ENCODE measurements around the gene UBP1. TPM values are rescaled to one million over a fixed set of nuclear protein-coding genes. Genes with fewer than 3 reads are reported as not detected.
"Not testable (repeated sequence)": the region's sequence is repeated elsewhere in the genome, so short reads cannot be mapped to it uniquely, and the experiment has no call there.

The UBP1 gene
- total RNA-seq, 1 donor from 2014 or later, result 57.6 TPM

DNA sequence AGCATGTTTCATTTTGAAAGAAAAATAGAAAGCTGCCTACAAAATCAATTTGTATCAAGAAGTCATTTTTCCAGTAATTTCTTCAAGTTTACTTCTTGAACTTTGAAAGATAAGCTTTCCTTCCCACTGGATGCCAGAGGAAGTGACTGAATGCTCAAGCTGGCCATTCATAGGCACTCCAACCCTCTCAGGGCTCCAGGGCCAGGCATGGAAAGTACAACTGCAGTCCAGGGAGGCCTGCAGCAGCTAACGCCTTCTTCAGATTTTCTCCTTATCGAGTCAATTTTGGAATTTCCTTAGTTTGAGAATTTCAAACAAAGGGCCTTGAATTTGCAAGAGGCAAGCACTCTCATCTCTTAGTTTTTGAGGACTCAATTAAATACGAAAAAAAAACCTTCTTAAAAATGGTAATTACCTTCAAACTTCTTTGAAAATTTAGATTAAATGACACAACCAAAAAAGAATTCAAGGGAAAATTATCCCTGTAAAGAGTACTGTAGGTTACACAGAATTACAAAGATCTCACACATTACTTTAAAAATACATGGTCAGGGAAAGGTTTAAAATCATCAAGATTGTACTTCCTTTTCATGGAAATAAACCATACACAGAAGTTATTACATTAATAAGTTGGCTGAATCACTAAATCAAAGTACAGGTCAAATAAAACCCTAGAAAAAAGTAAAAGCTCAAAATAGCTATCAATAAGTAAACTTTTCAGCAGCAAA is 2.5 kb downstream of the UBP1 start:
- peak; percentile 38 for DNase-seq

- DNase-seq, result no peak
These were observed 6.4 kb downstream of the UBP1 start for GRCh38 chr3:33433843-33434242.

DNA sequence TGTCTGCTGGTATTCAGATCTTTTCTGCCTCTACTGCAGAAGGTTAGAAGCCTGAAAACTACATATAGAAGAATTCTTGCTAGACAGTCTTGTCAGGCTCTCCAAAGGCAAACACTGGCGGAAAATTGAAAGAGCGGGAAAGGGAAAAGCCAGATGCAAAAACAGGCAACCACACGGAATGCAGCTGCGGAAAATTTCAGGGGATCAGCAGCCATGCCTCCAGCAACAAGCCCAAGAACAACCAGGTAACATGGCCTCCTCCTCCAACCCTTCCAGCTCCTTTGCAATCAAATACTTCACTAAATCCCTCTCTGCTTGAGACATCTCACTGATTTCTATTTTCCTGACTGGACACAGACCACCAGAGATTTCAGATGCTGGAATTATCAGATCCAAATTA is 9.6 kb downstream of the UBP1 start:
- DNase-seq, result no peak

GRCh38 chr3:33430061-33430460 is 10.1 kb downstream of the UBP1 start:
- DNase-seq, result no peak

DNA sequence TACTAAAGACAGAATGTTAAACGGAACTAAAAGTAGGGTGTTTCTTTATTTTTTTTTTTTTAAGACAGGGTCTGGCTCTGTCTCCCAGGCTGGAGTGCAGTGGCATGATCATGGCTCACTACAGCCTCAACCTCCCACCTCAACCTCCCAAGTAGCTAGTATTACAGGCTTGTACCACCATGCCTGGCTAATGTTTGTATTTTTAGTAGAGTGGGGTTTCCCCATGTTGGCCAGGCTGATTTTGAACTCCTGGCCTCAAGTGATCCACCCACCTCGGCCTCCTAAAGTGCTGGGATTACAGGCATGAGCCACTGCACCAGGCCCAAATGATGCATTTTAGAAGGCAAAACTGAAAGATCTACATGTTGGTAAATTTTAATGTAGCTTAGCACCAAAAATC is 10.9 kb downstream of the UBP1 start:
- not testable (repeated sequence) for DNase-seq

GRCh38 chr3:33428734-33429133 is 11.5 kb downstream of the UBP1 start:
- no peak for DNase-seq

DNA sequence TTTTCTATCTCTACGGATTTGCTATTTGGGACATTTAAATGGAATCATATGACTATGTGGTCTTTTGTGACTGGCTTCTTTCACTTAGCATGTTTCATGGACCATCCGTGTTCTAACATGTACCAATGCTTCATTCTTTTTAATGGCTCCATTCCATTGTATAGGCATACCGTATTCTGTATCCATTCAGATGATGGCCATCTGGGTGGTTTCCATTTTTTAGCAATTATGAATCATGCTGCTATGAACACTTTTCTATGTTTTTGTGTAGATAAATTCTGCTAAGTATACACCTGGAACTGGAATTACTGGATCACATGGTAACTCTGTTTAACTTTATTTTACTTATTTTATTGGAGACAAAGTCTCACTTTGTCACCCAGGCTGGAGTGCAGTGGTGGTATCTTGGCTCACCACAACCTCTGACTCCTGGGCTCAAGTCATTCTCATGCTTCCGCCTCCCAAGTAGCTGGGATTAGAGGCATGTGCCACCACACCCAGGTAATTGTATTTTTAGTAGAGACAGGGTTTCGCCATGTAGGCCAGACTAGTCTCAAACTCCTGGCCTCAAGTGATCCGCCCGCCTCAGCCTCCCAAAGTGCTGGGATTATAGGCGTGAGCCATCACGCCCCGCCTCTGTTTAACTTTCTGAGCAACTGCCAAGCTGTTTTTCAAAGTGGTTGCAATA is 13.4 kb downstream of the UBP1 start:
- no peak for DNase-seq

GRCh38 chr3:33426068-33426467 is 14.1 kb downstream of the UBP1 start:
- no peak for DNase-seq

DNA sequence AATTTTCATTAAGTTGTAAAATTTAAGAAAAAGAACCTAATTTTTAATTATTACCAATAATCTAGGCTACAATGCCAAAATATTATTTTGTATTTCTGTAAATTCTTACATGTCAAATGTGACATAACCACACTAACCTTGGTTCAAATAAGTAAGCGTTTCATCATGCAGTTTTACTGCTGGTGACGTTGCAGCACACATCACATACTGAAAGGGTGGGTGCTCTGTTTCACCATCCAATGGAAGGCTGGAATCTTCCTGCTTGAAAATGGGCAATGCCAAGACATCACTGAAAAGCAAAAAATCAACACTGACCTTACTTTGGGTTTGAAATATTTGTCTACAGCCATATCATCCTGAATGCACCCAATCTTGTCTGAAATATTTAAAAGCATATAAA is 14.8 kb downstream of the UBP1 start:
- no peak for DNase-seq

GRCh38 chr3:33424606-33425452 is 15.4 kb downstream of the UBP1 start:
- DNase-seq, result no peak

DNA sequence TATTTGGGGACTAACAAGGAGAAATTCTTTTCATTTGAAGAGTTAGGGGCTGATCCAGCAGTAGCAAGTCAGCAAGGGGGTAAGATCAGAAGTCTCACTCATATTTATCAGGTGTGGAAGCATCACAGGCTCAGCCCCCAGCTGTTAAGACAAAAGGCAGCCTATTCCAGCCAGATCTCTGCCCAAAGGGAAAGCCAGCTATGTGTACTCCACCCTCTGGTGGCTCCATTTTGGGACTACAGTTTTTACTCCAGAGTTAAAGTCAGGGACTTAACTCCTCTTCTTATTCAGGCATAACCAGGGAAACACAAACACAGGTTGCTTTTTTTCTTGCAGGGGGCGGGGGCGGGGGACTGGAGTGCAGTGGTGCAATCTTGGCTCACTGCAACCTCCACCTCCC is 19.2 kb downstream of the UBP1 start:
- DNase-seq, result no peak

GRCh38 chr3:33419948-33420347 is 20.3 kb downstream of the UBP1 start:
- no peak for DNase-seq

GRCh38 chr3:33417066-33417673 is 23.0 kb downstream of the UBP1 start:
- DNase-seq, result no peak

DNA sequence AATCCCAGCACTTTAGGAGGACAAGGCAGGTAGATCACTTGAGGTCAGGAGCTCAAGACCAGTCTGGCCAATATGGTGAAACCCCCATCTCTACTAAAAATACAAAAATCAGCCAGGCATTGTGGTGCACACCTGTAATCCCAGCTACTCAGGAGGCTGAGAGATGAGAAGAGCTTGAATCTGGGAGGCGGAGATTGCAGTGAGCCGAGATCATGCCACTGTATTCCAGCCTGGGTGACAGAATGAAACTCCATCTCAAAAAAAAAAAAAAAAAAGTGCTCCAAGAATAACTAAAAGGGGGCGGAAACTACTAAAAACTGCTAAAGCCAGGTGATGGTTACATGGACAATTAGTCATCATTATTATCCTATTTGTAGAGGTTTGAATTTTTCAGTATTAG is 29.4 kb downstream of the UBP1 start:
- DNase-seq, result not testable (repeated sequence)

DNA sequence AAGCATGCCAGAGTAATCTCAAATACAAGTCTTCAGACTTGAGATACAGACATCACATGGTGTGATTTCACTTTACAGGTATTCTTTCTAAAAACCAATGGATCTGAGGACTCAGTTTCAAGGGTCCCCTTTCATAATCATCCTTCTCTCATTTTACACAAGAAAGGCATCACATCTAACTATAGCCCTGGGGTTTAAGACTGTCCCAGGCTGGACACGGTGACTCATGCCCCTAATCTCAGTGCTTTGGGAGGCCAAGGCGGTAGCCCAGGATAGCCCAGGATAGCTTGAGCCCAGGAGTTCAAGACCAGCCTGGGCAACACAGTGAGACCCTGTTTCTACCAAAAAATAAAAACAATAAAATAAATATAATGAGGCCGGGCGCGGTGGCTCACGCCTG is 36.4 kb downstream of the UBP1 start:
- DNase-seq, result no peak

DNA sequence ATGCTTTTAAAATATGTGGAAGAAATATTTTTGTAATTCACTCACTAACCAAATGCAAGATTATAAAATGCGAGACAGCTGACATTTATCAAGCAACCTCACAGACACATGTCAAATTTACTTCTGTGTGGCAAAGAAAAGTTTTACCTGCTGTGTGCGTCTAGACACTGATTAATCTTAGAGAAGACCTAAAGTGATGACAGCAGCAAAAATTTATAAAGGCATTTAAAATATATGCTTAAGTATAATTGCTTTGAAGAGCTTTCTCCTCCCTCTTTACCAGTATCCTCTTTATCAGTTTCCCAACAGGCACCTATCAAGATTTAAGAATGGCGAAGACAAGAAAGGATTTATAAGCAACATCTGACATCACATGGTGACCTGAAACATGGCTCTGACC is 37.3 kb downstream of the UBP1 start:
- DNase-seq, result no peak

DNA sequence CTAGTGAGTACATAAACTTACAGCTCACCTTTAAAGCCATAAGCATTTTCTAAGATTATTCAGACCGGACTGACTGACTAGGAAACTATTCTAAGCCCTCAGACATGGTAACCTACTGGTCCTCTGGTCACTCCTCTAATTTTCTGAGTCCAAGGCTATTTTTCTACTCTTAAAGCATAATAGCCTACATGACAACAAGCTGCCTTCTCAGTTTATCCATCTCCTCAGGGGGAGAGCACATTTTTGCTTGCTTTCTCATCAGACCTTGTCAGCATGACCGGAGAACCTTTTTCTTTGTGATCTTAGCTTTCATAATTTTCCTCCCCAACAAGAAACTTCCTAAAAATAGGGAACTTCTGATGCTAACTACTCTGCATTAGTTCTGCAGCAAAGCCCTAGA is 38.4 kb downstream of the UBP1 start:
- no peak for DNase-seq

DNA sequence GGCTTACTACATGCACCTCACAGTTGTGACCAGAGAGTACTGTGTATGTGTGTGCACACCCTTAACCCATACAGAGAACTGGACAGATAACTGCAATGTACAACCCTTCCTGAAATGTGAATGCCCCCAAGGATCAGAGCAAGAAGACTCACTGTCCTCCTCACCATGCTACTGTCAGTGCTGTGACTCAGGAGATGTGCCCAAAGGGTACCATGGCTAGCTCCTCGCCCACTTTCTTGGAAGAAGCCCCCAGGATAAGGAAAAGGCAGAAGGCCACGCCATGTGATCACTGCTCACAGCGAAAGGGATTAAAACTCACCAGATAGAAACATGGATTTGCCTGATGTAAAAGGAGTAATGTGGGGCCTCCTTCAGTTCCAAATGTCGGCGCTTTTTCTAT is 41.8 kb downstream of the UBP1 start:
- DNase-seq, result no peak

DNA sequence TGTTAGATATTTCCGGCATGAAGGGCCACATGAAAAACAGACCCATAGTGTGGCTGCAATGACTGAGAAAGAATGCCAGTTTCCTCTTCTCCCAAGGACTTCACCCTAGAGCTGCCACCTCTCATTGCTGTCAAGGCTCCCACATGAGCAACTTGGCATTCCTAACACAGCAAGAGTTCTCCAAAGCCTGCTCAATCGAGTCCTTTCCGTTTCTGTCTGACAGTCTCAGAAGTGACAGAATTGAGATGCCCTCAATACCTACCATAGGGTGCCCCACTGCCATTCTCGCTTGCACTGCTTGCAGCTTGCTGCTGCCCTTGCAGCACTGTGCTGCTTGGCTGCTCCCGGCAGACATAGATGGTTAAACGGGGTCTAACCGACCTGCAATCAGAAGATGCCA is 44.3 kb downstream of the UBP1 start:
- DNase-seq, result no peak

GRCh38 chr3:33394403-33395054 is 45.7 kb downstream of the UBP1 start:
- DNase-seq, result no peak

- DNase-seq, result no peak
These were observed 47.5 kb downstream of the UBP1 start for GRCh38 chr3:33392703-33393125.

- DNase-seq, result no peak
These were observed 48.1 kb downstream of the UBP1 start for GRCh38 chr3:33392144-33392543.
